Measurements from ENCODE around the gene XPO1. TPM values are rescaled to one million over a fixed set of nuclear protein-coding genes. Genes with fewer than 3 reads are reported as not detected.

XPO1 gene
- total and polyA plus RNA-seq, 2 of the 4 experiments (the other 2 are of a cell fraction) = 78.5 to 104 TPM

- no peak for TF ChIP-seq NFE2L2 (IDR thresholded peaks at IDR 0.05; ENCODE audit: low read depth, low read length)
- no peak for TF ChIP-seq RAD21 (IDR thresholded peaks at IDR 0.05; ENCODE audit: low read length)
- no peak for TF ChIP-seq RCOR1 (IDR thresholded peaks at IDR 0.05; ENCODE audit: insufficient replicate concordance, low read length)
- no peak for TF ChIP-seq FOS (IDR thresholded peaks at IDR 0.05; ENCODE audit: low read depth, low read length)
- no peak for TF ChIP-seq BHLHE40 (IDR thresholded peaks at IDR 0.05; ENCODE audit: low read depth, low read length)
- no peak for TF ChIP-seq MAZ (IDR thresholded peaks at IDR 0.05; ENCODE audit: borderline replicate concordance, low read depth, low read length)
- TF ChIP-seq, protein P1, sequence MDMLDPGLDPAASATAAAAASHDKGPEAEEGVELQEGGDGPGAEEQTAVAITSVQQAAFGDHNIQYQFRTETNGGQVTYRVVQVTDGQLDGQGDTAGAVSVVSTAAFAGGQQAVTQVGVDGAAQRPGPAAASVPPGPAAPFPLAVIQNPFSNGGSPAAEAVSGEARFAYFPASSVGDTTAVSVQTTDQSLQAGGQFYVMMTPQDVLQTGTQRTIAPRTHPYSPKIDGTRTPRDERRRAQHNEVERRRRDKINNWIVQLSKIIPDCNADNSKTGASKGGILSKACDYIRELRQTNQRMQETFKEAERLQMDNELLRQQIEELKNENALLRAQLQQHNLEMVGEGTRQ (IDR thresholded peaks at IDR 0.05; ENCODE audit: low read depth, low read length) = no peak
- no peak for TF ChIP-seq CEBPB (IDR thresholded peaks at IDR 0.05; ENCODE audit: low read depth, low read length)
- TF ChIP-seq CTCF (conservative IDR thresholded peaks at IDR 0.05; ENCODE audit: low read depth, low read length) = no peak
- no peak for TF ChIP-seq ELK1 (IDR thresholded peaks at IDR 0.05; ENCODE audit: borderline replicate concordance, low read depth, low read length)
- TF ChIP-seq POLR2A (IDR thresholded peaks at IDR 0.05; ENCODE audit: low read depth, low read length) = no peak
- no peak for TF ChIP-seq CHD1 (IDR thresholded peaks at IDR 0.05; ENCODE audit: low read depth, low read length)
- no peak for TF ChIP-seq MAFK (IDR thresholded peaks at IDR 0.05; ENCODE audit: low read depth, low read length)
- no peak for TF ChIP-seq MXI1 (IDR thresholded peaks at IDR 0.05; ENCODE audit: borderline replicate concordance, low read depth, low read length)
- no peak for TF ChIP-seq RFX5 (IDR thresholded peaks at IDR 0.05; ENCODE audit: low read depth, low read length)
- no peak for TF ChIP-seq SMC3 (IDR thresholded peaks at IDR 0.05; ENCODE audit: low read depth, low read length)
- POLR2A ChIA-PET (ENCODE audit: unreplicated experiment) = no interaction called here
- in situ Hi-C loops (cut with MboI; ENCODE audit: low sequenced_read_pairs) (loop anchor here (10.0 kb wide), 1 partner anchor 371 kb away; no protein-coding TSS in a partner anchor), dilution Hi-C loops (cut with HindIII; ENCODE audit: low sequenced_read_pairs, unreplicated experiment) (no loop called here), intact Hi-C loops (cut with micrococcal nuclease) (no loop called here)
- no peak overlapping the region for H3K27ac ChIP-seq (ENCODE audit: insufficient read depth, low read length)
- no peaks in the 10 kb centered on the region for H3K27me3 ChIP-seq (ENCODE audit: control insufficient read depth, insufficient read depth, low read length)
- no peak overlapping the region for H2AK5ac ChIP-seq (ENCODE audit: low read depth, low read length)
- no peak overlapping the region for H2BK15ac ChIP-seq (ENCODE audit: low read depth, low read length)
- no peak overlapping the region for H3K9ac ChIP-seq (ENCODE audit: low read depth, low read length)
- DNase-seq (peak; percentile 40), ATAC-seq (ENCODE audit: low read depth) (no peak)
- no peaks in the 10 kb centered on the region for H3K9me1 ChIP-seq (ENCODE audit: insufficient read depth, low read length)
- no peak overlapping the region for H3K4me2 ChIP-seq (ENCODE audit: low read depth, low read length)
- no peak overlapping the region for H4K5ac ChIP-seq (ENCODE audit: low read depth, low read length)
- peaks cover 9% of the 10 kb centered on the region for H3K4me1 ChIP-seq (ENCODE audit: control insufficient read depth, insufficient read depth, low read length)
- no peak overlapping the region for H3K23ac ChIP-seq (ENCODE audit: low read depth, low read length)
- H3K56ac ChIP-seq (ENCODE audit: extremely low read depth, insufficient read depth, low read length) = no peak overlapping the region
- no peak overlapping the region for H3K4ac ChIP-seq (ENCODE audit: low read depth, low read length)
- peaks cover 50% of the 10 kb centered on the region for H3K36me3 ChIP-seq (ENCODE audit: control insufficient read depth, insufficient read depth, low read length)
- CTCF ChIA-PET = interaction anchor here (0.9 kb wide), 1 partner anchor 36 kb away, joined by 3 read pairs; no protein-coding TSS in a partner anchor
- H3K79me1 ChIP-seq (ENCODE audit: low read depth in 1 of 2, low read length in 2 of 2) = peaks cover 16 to 59% of the 10 kb centered on the region in 2 experiments
- peak overlapping the region; percentile 3 for H2BK5ac ChIP-seq (ENCODE audit: low read depth, low read length, poor library complexity, severe bottlenecking)
- H2AFZ ChIP-seq (replicated peaks; ENCODE audit: low read length, poor library complexity) = no peak overlapping the region
- H3K9me3 ChIP-seq (ENCODE audit: control insufficient read depth, insufficient read depth, low read length) = no peaks in the 10 kb centered on the region
- BruUV-seq (replicated peaks) = no TSS peak
- no peak overlapping the region for H3K18ac ChIP-seq (ENCODE audit: low read depth, low read length)
- no peak overlapping the region for H3K14ac ChIP-seq (replicated peaks; ENCODE audit: low read depth, low read length)
- no peak overlapping the region for H4K91ac ChIP-seq (ENCODE audit: insufficient read depth, low read depth, low read length)
- H2AK9ac ChIP-seq (replicated peaks; ENCODE audit: low read depth, low read length, poor library complexity) = no peak overlapping the region
- WGBS, 2 experiments (ENCODE audit: extremely low coverage in 2 of 2, insufficient read length in 1 of 2) = no CpG with 5 or more reads among the region's 2 CpGs
- peaks cover 17% of the 10 kb centered on the region for H4K20me1 ChIP-seq (ENCODE audit: insufficient read depth, low read length)
- no peak overlapping the region for H3K4me3 ChIP-seq (ENCODE audit: insufficient read depth, low read depth, low read length)
- no peak overlapping the region for H2BK120ac ChIP-seq (ENCODE audit: low read depth, low read length)
- H4K8ac ChIP-seq (ENCODE audit: low read depth in 2 of 2, low read length in 2 of 2) = no peak overlapping the region
- H2BK20ac ChIP-seq (ENCODE audit: low read depth, low read length) = no peak overlapping the region
Observed at GRCh38 chr2:61493523-61493942, 44.6 kb downstream of the XPO1 start.
